GM21717 (cell line): Measurements from ENCODE around the gene GPATCH1.
"Not testable (repeated sequence)": the region's sequence is repeated elsewhere in the genome, so short reads cannot be mapped to it uniquely, and the experiment has no call there.

Experiments used
- ATAC-seq: cut with Tn5 transposase; IDR thresholded peaks from one replicate; pipeline ENCODE4 v1.9.1; 2021; ENCODE audit warnings: mild to moderate bottlenecking, moderate library complexity; ENCODE audit not compliant: unreplicated experiment

The GPATCH1 gene

GRCh38 chr19:33080761-33081681, at the start of gene GPATCH1:
TSS of gene GPATCH1 (plus strand) at chr19:33081181. CDS start at chr19:33081194, 13 bp downstream.
- ATAC-seq = peak; percentile 71

- no peak for ATAC-seq
Observed at GRCh38 chr19:33032218-33032781, 48.7 kb upstream of the GPATCH1 start.

DNA sequence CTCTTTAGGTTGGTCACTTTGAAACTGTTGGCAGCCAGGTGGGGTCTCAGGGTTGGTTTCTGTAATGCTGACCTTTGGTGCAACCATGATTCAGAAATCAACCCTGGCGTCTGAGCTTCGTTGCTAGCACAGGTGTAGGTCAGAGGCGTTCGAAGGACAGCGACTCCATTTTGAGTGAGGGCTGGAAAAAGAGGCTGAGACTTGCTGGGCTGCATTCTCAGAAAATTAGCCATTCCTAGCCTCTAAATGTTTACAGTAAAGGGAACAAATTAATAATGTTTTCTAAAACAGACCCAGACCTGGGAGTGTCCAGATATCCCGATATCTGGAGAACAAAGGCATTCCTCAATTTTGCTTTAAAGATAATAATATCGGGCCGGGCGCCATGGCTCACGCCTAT, 45.5 kb upstream of the GPATCH1 start:
- no peak for ATAC-seq

- not testable (repeated sequence) for ATAC-seq
Observed at GRCh38 chr19:33036370-33037167, 44.4 kb upstream of the GPATCH1 start.

GRCh38 chr19:33037168-33038025, 43.6 kb upstream of the GPATCH1 start:
- not testable (repeated sequence) for ATAC-seq

DNA sequence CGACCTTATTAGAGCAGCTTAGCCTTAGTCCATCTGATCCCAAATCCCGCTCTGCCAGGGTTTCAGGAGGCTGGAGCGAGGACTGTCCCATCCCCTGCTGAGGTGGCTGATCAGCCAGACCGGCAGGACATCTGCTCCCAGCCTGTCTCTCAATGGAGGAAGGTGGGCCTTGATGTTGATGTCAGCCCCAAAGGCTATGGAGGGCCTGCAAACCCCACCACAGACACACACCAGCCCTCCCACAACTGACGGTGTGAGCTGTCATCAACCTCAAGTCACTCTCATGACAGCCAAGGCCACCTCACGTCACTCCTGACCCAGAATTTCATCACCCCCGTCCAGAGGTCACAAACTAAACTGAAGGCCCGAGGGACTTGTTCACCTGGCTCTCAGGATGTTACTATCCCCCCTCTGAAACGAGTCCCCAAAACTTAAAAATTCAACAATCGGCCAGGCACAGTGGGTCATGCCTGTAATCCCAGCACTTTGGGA, 41.8 kb upstream of the GPATCH1 start:
- ATAC-seq = no peak

DNA sequence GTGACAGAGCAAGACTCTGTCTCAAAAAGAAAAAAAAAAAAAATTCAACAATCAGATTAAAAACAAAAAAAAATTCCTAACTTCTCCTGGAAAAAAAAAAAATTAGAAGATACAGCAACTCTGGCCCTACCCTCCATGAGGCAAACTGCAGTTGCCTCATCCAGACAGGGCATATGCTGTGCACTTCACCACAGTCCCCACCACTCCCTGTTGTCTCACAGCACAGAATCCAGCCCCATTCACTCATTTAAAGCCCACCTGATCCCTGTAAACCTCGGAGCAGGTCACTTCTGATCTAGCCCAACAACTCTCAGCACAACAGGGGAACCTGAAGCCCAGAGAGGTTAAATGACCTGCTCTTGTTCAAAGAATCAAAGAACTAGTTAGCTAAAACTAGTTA, 41.2 kb upstream of the GPATCH1 start:
- no peak for ATAC-seq

DNA sequence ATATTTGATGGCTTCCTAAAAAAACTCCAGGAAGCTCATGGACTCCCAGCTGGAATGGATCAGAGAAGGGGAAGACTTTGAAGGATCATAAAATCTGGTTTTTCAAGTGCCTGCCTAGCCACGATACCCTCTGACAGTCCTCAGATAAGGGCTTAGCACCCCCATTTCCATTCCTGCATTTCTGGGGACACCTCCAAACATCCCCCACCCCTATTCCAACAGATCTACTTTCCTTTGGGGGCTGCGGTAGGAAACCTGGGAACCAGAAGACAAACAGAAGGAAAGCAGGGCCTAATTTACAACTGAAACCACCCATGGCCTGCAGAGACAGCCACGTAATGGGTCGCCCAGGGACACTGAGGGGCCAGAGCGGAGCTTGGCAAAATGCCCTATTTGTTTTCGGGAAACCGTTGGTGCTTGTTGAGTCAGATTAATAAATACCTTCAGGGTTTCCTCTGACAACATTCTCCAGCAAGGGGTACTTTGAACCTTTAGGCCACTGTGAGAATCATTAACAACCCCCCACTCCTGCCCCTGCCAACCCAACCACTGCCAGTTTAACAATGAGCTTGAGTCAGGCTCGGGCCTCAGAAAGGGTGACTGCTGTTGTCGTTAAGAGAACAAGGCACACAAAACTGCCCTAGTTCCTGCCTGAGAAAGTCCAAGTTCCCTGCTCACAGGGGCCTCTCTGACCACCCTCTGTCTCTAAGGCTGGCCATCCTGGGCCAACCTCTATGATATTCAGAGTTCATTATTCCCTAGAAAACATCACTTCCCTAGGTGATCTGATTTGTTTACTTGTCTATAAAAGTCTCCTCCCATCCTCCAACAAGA, 39.8 kb upstream of the GPATCH1 start:
- ATAC-seq = no peak

GRCh38 chr19:33041828-33042160, 39.2 kb upstream of the GPATCH1 start:
- not testable (repeated sequence) for ATAC-seq

DNA sequence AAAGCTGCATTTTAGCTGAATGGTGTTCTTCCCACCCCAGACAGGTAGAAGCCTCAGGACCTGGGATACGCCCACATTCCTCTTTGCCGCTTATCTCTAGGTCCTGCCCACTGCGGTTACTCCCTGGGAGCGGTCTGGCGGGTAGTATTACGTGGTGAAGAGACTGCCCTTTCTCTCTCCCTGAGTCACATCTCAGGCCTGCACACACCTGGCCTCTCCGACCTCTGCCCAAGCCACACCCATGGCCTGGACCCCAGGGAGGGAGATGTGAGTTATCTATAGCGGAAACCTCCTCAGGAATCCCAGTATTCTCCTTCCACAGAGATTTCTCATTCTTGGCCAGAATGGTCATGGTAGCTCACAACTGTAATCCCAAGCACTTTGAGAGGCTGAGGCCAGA, 33.6 kb upstream of the GPATCH1 start:
- no peak for ATAC-seq

DNA sequence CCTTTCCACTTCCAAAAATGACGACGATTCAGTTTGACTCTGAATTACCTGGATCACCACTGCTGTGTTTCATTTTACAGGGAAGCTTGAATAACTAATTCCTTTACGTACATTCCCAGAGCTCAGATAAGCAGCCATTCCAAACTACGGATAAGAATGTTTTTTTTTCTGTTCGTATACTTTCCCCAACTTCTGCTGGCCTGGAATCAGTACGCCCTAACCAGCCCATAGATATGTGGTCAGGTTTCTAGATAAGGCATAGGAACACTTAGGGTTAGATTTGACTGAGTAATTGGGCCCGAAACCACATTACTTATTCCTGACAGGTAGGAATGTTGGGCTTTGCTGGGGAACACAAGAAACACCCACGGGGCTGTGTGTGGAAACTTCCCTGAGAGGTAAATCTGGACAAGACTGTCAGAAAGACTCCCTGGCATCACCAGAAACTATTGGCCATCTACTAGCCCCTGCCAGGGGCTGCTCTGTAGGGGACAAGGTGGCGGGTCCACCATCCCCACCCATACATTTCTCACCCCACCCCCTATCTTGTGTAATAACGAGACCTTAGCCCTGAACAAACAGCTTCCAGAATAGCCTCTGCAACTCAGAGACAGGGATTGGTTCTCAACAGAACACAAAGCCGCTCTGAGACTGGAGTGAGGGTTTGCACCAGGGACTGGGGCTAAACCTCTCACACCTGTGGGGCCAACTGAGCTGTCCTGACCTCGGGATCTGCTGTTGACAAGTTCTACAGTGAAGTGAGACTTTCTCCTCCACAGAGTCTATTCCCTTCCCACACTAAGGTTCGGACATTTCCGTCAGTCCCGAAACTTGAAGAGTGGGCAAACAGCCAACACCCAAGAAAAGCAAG, 31.9 kb upstream of the GPATCH1 start:
- no peak for ATAC-seq

DNA sequence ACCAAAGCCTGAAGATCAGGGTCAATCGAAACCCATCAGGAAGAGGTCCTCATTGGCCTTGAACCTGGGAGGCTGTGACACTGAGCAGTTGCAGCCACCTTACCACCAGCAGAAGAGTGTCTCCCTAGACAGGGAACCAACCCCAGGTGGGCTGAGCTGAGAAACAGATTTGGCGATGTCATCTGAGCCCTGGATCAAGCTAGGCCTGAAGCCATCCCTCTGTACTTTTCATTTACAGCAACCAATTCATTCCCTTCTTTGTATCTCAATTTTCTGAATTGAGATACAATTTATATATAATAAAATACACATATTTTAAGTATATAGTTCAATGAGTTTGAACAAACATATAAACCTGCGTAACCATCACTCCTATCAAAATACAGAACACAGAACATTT, 30.9 kb upstream of the GPATCH1 start:
- ATAC-seq = no peak

GRCh38 chr19:33052352-33052972, 28.5 kb upstream of the GPATCH1 start:
- no peak for ATAC-seq

DNA sequence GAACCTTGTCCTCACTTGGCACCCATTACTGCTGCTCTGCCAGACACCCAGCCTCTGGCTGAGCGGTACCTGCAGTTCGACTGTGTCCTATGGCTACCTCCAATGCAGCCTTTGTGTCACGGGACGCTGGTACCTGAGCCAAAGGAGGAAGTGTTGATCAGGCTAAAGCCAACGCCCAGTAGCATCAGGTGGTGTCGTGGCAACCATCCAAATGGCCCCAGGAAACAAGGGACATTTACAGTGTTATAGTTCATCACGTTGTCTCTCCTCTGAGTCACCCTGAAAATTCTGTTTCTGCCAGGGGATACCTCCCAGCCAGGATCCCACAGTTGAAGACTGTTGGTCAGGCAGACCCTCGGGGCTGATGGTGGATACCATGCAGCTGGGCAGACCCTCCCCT, 26.4 kb upstream of the GPATCH1 start:
- no peak for ATAC-seq

DNA sequence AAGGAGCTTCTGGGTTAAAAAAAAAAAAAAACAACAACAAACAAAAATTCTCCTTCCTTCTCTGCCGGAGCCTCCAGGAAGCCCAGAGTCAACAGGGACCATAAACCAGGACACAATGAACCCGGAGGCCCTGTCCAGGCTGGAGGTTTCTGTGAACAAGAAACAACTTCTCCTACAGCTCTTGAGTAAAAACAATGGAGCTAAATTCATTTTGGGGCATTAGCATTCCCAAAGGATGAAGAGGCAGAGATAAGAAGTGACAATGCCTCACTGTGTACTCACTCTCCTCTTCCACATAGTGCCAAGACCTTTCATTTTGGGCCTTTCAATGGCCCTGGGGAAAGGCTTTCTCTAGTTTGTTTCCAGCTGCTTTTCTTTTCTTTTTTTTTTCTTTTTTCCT, 25.3 kb upstream of the GPATCH1 start:
- no peak for ATAC-seq

GRCh38 chr19:33060586-33060985, 20.4 kb upstream of the GPATCH1 start:
- no peak for ATAC-seq

GRCh38 chr19:33062902-33063301, 18.1 kb upstream of the GPATCH1 start:
- ATAC-seq = no peak

DNA sequence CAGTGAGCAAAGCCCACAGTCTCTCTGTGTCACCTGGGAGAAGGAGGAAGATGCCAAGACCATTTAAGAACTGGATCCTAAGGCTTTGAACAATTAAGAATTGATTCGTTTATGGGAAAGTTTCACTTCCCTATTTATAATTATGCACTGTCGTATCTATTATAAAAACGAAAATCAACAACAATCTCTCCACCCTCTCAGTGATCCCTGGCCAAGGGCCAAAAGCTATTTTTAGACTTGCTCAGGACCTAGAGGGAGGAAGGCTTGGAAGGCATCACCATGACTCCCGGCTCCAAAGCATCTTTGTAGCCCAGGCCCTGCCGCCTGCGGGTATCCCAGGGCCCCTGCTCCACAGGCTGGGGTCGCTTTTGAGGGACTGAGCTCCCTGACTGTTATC, 17.6 kb upstream of the GPATCH1 start:
- ATAC-seq = no peak
